Measurements from ENCODE around the gene RARB.

GRCh38 chr3:25536521-25537391 lies 108.7 kb downstream of the RARB start:
- TF ChIP-seq EZH2 (IDR thresholded peaks at IDR 0.05) (no peak), POLR2AphosphoS5 (IDR thresholded peaks at IDR 0.05; ENCODE audit: borderline replicate concordance, low read depth, low read length) (no peak), FOXP2 (optimal IDR thresholded peaks at IDR 0.05; ENCODE audit: control extremely low read depth, extremely low read length, insufficient read depth) (no peak)
